ENCODE data around the gene MAPK11.

MAPK11 gene

GRCh38 chr22:50285568-50286229 is 15.5 kb upstream of the MAPK11 start:
- TF ChIP-seq EZH2 (IDR thresholded peaks at IDR 0.05) (no peak), POLR2AphosphoS5 (IDR thresholded peaks at IDR 0.05; ENCODE audit: borderline replicate concordance, low read depth, low read length) (no peak), FOXP2 (optimal IDR thresholded peaks at IDR 0.05; ENCODE audit: control extremely low read depth, extremely low read length, insufficient read depth) (no peak)
- Histone ChIP-seq H3K9me3 (ENCODE audit: low read depth, low read length) (no peaks in the 10 kb centered on the region), H3K9ac (ENCODE audit: insufficient read length) (no peak overlapping the region), H3K27ac (no peak overlapping the region), H3K4me3 (no peak overlapping the region), H3K36me3 (ENCODE audit: insufficient read depth, low read length) (peaks cover 49% of the 10 kb centered on the region; the same call in 1 of the 2 replicates)
- no peak for DNase-seq (ENCODE audit: low read depth, low spot score)

GRCh38 chr22:50284479-50284878 is 14.3 kb upstream of the MAPK11 start:
- TF ChIP-seq EZH2 (IDR thresholded peaks at IDR 0.05) (no peak), FOXP2 (optimal IDR thresholded peaks at IDR 0.05; ENCODE audit: control extremely low read depth, extremely low read length, insufficient read depth) (no peak), POLR2AphosphoS5 (IDR thresholded peaks at IDR 0.05; ENCODE audit: borderline replicate concordance, low read depth, low read length) (no peak)
- Histone ChIP-seq H3K4me3 (no peak overlapping the region), H3K9ac (ENCODE audit: insufficient read length) (no peak overlapping the region), H3K27ac (no peak overlapping the region), H3K9me3 (ENCODE audit: low read depth, low read length) (no peaks in the 10 kb centered on the region), H3K36me3 (ENCODE audit: insufficient read depth, low read length) (peaks cover 44% of the 10 kb centered on the region; the same call in 1 of the 2 replicates)
- no peak for DNase-seq (ENCODE audit: low read depth, low spot score)

DNA sequence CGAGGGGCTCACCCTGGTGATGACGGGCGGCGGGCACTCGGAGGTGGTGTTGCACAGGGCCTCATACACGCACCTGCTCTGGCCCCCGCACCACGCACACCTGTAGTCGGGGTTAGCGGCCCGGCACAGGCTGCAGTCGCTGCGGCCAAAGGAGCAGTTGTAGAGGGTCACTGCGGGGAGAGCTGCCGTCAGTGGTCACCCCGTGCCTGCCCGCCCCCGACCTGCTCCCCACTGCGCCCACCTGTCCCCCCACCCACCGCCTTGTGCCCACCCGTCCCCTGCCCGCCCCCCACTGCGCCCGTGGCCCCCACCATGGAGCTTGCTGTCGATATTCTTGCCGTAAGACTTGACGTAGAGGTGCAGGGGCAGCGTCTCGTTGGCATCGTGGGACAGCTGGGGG is 13.6 kb upstream of the MAPK11 start:
- no peaks in the 10 kb centered on the region for H3K9me3 ChIP-seq (ENCODE audit: low read depth, low read length)
- H3K36me3 ChIP-seq (ENCODE audit: insufficient read depth, low read length): peaks cover 41% of the 10 kb centered on the region; the same call in 1 of the 2 replicates
- no peak overlapping the region for H3K9ac ChIP-seq (ENCODE audit: insufficient read length)

GRCh38 chr22:50282361-50283155 is 12.4 kb upstream of the MAPK11 start:
- no peak overlapping the region for H3K9ac ChIP-seq (ENCODE audit: insufficient read length)
- H3K9me3 ChIP-seq (ENCODE audit: low read depth, low read length): no peaks in the 10 kb centered on the region
- no peak overlapping the region for H3K27ac ChIP-seq
- DNase-seq (ENCODE audit: low read depth, low spot score): no peak
- H3K36me3 ChIP-seq (ENCODE audit: insufficient read depth, low read length): peaks cover 40% of the 10 kb centered on the region; the same call in 1 of the 2 replicates
- no peak for TF ChIP-seq EZH2 (IDR thresholded peaks at IDR 0.05)
- TF ChIP-seq FOXP2 (optimal IDR thresholded peaks at IDR 0.05; ENCODE audit: control extremely low read depth, extremely low read length, insufficient read depth): no peak
- no peak for TF ChIP-seq POLR2AphosphoS5 (IDR thresholded peaks at IDR 0.05; ENCODE audit: borderline replicate concordance, low read depth, low read length)
- no peak overlapping the region for H3K4me3 ChIP-seq

More for the DNA sequence above, 13.6 kb upstream of the MAPK11 start:
- TF ChIP-seq FOXP2 (optimal IDR thresholded peaks at IDR 0.05; ENCODE audit: control extremely low read depth, extremely low read length, insufficient read depth) (no peak), POLR2AphosphoS5 (IDR thresholded peaks at IDR 0.05; ENCODE audit: borderline replicate concordance, low read depth, low read length) (no peak), EZH2 (IDR thresholded peaks at IDR 0.05) (no peak)
- H3K4me3 ChIP-seq: no peak overlapping the region
- DNase-seq (ENCODE audit: low read depth, low spot score): no peak
- H3K27ac ChIP-seq: no peak overlapping the region

DNA sequence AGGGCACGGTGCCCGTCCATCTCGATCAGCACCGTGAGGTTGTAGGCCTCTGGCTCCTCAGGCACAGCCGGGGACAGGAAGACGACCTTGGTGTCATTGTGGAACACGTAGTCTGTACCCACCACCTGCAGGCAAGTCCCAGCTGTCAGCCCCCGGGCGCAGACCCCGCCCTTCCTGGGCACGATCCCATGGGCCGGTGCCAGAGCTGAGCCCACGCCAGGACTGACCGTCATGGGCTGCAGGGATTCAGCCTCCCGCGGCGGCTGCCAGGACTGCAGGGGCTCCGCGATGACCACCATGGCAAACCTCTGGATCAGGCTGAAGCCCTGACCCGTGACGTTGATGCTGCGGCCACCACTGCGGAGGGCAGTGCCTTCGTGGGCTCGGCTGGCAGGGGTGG is 11.8 kb upstream of the MAPK11 start:
- DNase-seq (ENCODE audit: low read depth, low spot score): no peak
- H3K9ac ChIP-seq (ENCODE audit: insufficient read length): no peak overlapping the region
- H3K4me3 ChIP-seq: no peak overlapping the region
- peaks cover 44% of the 10 kb centered on the region; the same call in 1 of the 2 replicates for H3K36me3 ChIP-seq (ENCODE audit: insufficient read depth, low read length)
- no peak overlapping the region for H3K27ac ChIP-seq
- TF ChIP-seq POLR2AphosphoS5 (IDR thresholded peaks at IDR 0.05; ENCODE audit: borderline replicate concordance, low read depth, low read length) (no peak), EZH2 (IDR thresholded peaks at IDR 0.05) (no peak), FOXP2 (optimal IDR thresholded peaks at IDR 0.05; ENCODE audit: control extremely low read depth, extremely low read length, insufficient read depth) (no peak)
- H3K9me3 ChIP-seq (ENCODE audit: low read depth, low read length): no peaks in the 10 kb centered on the region

- Histone ChIP-seq H3K4me3 (no peak overlapping the region), H3K9me3 (ENCODE audit: low read depth, low read length) (no peaks in the 10 kb centered on the region), H3K36me3 (ENCODE audit: insufficient read depth, low read length) (peaks cover 50% of the 10 kb centered on the region; the same call in 1 of the 2 replicates), H3K9ac (ENCODE audit: insufficient read length) (no peak overlapping the region), H3K27ac (no peak overlapping the region)
- no peak for DNase-seq (ENCODE audit: low read depth, low spot score)
- TF ChIP-seq EZH2 (IDR thresholded peaks at IDR 0.05) (no peak), FOXP2 (optimal IDR thresholded peaks at IDR 0.05; ENCODE audit: control extremely low read depth, extremely low read length, insufficient read depth) (no peak), POLR2AphosphoS5 (IDR thresholded peaks at IDR 0.05; ENCODE audit: borderline replicate concordance, low read depth, low read length) (no peak)
Measured at GRCh38 chr22:50281384-50281760, 11.2 kb upstream of the MAPK11 start.

DNA sequence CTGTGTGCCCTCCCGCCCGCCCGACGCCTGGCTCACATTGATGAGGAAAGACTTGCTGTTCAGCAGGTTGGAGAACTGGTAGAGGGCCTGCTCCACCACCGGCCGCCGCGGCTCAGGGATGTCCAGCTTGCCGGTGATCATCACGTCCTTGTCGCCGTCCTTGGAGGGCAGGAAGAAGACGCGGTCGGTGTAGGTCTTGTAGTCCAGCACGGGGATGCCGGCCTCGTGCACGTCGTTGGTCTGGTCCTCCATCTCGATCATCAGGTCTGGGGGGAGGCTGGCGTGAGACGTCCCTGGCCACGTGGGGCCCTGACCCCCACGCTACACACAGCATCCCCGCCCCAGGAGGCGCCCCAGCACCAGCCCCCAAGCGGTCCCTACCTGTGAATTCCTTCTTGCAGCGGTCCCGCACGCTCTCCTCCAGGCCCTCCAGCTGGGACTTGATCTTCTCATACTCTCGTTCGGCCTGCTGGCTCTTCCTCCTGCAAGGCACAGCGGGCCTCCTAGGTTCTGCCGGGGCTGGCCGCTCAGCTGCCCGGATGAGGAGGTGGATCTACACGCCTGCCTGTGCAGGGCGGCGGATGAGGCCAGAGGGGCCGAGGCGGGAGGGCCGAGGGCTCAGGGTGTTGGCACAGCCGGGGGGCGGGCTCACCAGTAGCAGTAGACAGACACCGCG is 10.7 kb upstream of the MAPK11 start:
- Histone ChIP-seq H3K9ac (ENCODE audit: insufficient read length) (no peak overlapping the region), H3K36me3 (ENCODE audit: insufficient read depth, low read length) (peaks cover 55% of the 10 kb centered on the region; the same call in 1 of the 2 replicates), H3K27ac (no peak overlapping the region), H3K4me3 (no peak overlapping the region), H3K9me3 (ENCODE audit: low read depth, low read length) (no peaks in the 10 kb centered on the region)
- TF ChIP-seq FOXP2 (optimal IDR thresholded peaks at IDR 0.05; ENCODE audit: control extremely low read depth, extremely low read length, insufficient read depth) (no peak), EZH2 (IDR thresholded peaks at IDR 0.05) (no peak), POLR2AphosphoS5 (IDR thresholded peaks at IDR 0.05; ENCODE audit: borderline replicate concordance, low read depth, low read length) (no peak)
- DNase-seq (ENCODE audit: low read depth, low spot score): no peak
